Smooth muscle cell (in vitro differentiated cells): ENCODE data around the gene CEND1. TPM values are rescaled to one million over a fixed set of nuclear protein-coding genes. Genes with fewer than 3 reads are reported as not detected.
A peak's percentile ranks its signal among the peaks of the same experiment; 100 is the strongest.

Source experiments
- DNase-seq: peaks from one replicate; lab custom pipeline; 2025; ENCODE audit not compliant: unreplicated experiment; lab: John Stamatoyannopoulos, UW
- H2AFZ ChIP-seq: fragments of 200-600 bp; sonication (generic); 2 replicates; pipeline ENCODE4 v1.6.0; 2016; ENCODE audit warnings: antibody characterized with exemption, low read depth, mild to moderate bottlenecking
- H3F3A ChIP-seq: fragments of 200-600 bp; sonication (generic); 2 replicates; pipeline ENCODE4 v1.6.0; 2017; ENCODE audit warnings: antibody characterized with exemption, low read depth
- H3K27ac ChIP-seq: fragments of 200-600 bp; sonication (generic); 2 replicates; pipeline ENCODE4 v1.5.1; 2016; ENCODE audit warnings: low read depth, mild to moderate bottlenecking
- H3K27me3 ChIP-seq: fragments of 200-600 bp; sonication (generic); 2 replicates; pipeline ENCODE4 v1.6.1; 2016; ENCODE audit warnings: low read depth, mild to moderate bottlenecking
- H3K36me3 ChIP-seq: fragments of 200-600 bp; sonication (generic); 2 replicates; pipeline ENCODE4 v1.5.1; 2016; ENCODE audit warnings: low read depth
- H3K4me1 ChIP-seq: fragments of 200-600 bp; sonication (generic); 2 replicates; pipeline ENCODE4 v1.5.1; 2016; ENCODE audit warnings: low read depth
- H3K4me2 ChIP-seq: fragments of 200-600 bp; sonication (generic); 2 replicates; pipeline ENCODE4 v1.6.0; 2016; ENCODE audit warnings: mild to moderate bottlenecking
- H3K4me3 ChIP-seq: fragments of 200-600 bp; sonication (generic); 2 replicates; pipeline ENCODE4 v1.5.1; 2016; ENCODE audit warnings: mild to moderate bottlenecking
- H3K79me2 ChIP-seq: fragments of 200-600 bp; sonication (generic); 2 replicates; pipeline ENCODE4 v1.6.0; 2016; ENCODE audit warnings: low read depth, mild to moderate bottlenecking
- H3K9ac ChIP-seq: fragments of 200-600 bp; sonication (generic); 2 replicates; pipeline ENCODE4 v1.6.0; 2016; ENCODE audit warnings: low read depth
- H3K9me3 ChIP-seq: fragments of 200-600 bp; sonication (generic); replicated peaks from 2 replicates; pipeline ENCODE4 v1.5.1; 2016; ENCODE audit warnings: low read depth
- H4K20me1 ChIP-seq: fragments of 200-600 bp; sonication (generic); 2 replicates; pipeline ENCODE4 v1.6.0; 2016; ENCODE audit warnings: low read depth
- WGBS: methylation state at CpG from one replicate; pipeline ENCODE4 v1.1.7; 2016; ENCODE audit warnings: low lambda C conversion rate; 5-methylcytosine and 5-hydroxymethylcytosine counted together
- polyA plus RNA-seq: library from polyadenylated mRNA; unstranded; fragments of >200 nt; fragmentation: Nextera tagmentation; extraction: Ambion mirVana; gene quantifications from 2 replicates; pipeline ENCODE4 v1.2.1, GENCODE V29; 2016
- total RNA-seq: library from RNA; depleted of rRNA; stranded (reverse); fragments of >200 nt; gene quantifications from 2 replicates; pipeline ENCODE4 v1.2.3, GENCODE V29; 2014
- TF ChIP-seq, protein P1 (sequence below): fragments of 200-600 bp; sonication (generic); IDR thresholded peaks from 2 replicates; pipeline ENCODE4 v1.5.1; 2017; ENCODE audit warnings: borderline replicate concordance, mild to moderate bottlenecking, antibody characterized with exemption; ENCODE audit not compliant: insufficient read depth, poor library complexity, severe bottlenecking

Gene CEND1
- total and polyA plus RNA-seq, 2 experiments from 2014 or later: 0.13 TPM; not detected in 1

DNA sequence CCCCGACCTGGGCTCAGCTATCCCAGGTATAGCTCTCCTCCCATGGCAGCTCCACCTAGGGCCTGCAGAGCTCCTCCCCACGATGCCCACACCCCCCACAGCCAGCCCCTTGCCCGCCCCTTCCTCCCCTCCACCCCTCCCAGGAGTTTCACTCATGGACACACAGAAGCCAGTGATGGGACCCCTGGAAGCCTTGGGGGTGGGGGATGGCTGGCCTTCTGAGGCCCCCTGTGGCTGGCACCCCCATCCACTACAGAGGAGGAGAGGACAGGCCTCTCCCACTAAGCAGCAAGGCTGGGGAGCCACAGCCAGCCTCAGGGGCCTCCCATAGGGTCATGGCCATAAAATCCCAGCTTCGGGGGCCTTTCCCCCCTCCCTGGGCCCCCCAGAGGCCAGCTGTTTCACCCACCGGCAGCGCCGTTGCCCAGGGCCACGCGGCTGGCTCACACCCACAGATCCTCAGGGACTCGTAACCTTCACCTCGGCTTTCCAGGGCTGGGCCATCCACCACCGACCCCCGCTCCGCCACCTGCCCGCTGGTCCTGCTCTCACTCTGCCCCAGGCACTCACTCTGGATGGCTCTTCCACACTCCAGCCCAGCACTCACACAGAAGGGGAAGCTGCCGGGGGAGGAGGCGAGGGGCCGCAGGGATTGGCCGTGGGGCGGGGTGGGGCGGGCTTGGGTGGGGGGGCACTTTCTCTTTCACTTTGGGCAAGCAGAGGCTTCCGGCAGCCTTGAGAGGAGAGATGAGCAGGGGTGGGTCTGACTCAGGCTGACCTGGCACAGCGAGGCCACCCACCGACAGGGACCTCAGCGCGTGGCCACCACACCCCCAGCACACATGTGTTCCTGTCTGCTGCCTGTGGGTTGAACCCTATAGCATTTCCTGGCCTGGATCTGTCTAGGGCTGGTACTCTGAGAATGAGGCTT, 6.0 kb upstream of the CEND1 start:
- Histone ChIP-seq H3K27me3 (no peaks in the 10 kb centered on the region), H3K9ac (peak overlapping the region; percentile 84), H3K36me3 (no peaks in the 10 kb centered on the region), H3K4me2 (peak overlapping the region; percentile 98), H3K79me2 (no peaks in the 10 kb centered on the region), H3K27ac (peak overlapping the region; percentile 83), H2AFZ (no peak overlapping the region), H3K4me1 (peaks cover 16% of the 10 kb centered on the region), H3K4me3 (peak overlapping the region; percentile 70), H3F3A (peaks cover 9% of the 10 kb centered on the region), H3K9me3 (no peaks in the 10 kb centered on the region), H4K20me1 (peaks cover 18% of the 10 kb centered on the region)
- DNase-seq: peak; percentile 72
- WGBS: 43% methylated on average over 26 of the region's 26 CpGs
- TF ChIP-seq, protein P1, sequence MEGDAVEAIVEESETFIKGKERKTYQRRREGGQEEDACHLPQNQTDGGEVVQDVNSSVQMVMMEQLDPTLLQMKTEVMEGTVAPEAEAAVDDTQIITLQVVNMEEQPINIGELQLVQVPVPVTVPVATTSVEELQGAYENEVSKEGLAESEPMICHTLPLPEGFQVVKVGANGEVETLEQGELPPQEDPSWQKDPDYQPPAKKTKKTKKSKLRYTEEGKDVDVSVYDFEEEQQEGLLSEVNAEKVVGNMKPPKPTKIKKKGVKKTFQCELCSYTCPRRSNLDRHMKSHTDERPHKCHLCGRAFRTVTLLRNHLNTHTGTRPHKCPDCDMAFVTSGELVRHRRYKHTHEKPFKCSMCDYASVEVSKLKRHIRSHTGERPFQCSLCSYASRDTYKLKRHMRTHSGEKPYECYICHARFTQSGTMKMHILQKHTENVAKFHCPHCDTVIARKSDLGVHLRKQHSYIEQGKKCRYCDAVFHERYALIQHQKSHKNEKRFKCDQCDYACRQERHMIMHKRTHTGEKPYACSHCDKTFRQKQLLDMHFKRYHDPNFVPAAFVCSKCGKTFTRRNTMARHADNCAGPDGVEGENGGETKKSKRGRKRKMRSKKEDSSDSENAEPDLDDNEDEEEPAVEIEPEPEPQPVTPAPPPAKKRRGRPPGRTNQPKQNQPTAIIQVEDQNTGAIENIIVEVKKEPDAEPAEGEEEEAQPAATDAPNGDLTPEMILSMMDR: no peak

DNA sequence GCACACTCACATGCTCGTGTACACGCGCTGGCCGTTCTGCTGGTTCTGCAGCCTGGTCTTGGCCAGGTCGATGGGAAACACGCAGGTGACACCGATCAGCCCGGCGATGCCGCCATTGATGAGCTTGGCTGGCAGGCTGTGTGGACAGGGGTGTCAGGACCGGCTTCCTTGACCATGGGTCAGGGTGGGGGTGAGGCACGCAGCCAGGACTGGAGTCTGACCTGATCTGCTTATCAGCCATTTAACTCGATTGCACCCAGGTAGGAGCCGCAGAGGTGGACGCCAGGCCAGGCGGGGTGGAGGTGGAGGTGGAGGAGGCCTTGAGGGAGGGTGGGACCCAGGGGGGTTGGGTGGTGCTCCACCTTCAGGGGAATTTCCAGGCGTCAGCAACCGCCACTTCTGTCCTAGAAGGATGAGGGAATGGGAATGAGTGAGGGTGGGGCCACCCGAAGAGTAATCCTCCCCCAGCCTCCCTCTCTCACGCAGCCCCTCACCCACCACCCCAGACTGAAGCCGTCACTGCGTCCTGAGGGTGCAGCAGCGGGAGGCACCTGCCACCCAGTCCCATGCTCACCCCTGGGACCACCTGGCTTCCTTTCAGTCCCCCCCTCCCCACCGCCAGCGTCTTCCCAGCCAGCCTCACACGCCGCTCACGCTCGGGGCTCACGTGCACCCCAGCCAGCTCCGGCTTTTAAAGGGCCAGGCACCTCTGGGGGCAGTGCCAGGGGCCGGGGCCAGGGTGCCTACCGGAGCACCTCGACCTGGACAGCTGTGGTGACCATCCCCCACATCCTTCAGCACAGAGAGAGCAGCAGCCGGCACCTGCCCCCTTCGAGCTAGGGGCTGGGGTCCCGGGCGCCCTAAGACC, 5.1 kb upstream of the CEND1 start:
- WGBS: 95% methylated on average over 27 of the region's 38 CpGs
- H2AFZ ChIP-seq: no peak overlapping the region
- H3K9ac ChIP-seq: no peak overlapping the region
- TF ChIP-seq, protein P1: no peak
- H3K4me2 ChIP-seq: no peak overlapping the region
- H3K36me3 ChIP-seq: no peaks in the 10 kb centered on the region
- no peak overlapping the region for H3K4me3 ChIP-seq
- peaks cover 18% of the 10 kb centered on the region for H4K20me1 ChIP-seq
- no peak overlapping the region for H3K27ac ChIP-seq
- H3K4me1 ChIP-seq: peaks cover 16% of the 10 kb centered on the region
- H3K27me3 ChIP-seq: no peaks in the 10 kb centered on the region
- H3F3A ChIP-seq: peaks cover 9% of the 10 kb centered on the region
- no peaks in the 10 kb centered on the region for H3K9me3 ChIP-seq
- H3K79me2 ChIP-seq: no peaks in the 10 kb centered on the region
- DNase-seq: no peak

DNA sequence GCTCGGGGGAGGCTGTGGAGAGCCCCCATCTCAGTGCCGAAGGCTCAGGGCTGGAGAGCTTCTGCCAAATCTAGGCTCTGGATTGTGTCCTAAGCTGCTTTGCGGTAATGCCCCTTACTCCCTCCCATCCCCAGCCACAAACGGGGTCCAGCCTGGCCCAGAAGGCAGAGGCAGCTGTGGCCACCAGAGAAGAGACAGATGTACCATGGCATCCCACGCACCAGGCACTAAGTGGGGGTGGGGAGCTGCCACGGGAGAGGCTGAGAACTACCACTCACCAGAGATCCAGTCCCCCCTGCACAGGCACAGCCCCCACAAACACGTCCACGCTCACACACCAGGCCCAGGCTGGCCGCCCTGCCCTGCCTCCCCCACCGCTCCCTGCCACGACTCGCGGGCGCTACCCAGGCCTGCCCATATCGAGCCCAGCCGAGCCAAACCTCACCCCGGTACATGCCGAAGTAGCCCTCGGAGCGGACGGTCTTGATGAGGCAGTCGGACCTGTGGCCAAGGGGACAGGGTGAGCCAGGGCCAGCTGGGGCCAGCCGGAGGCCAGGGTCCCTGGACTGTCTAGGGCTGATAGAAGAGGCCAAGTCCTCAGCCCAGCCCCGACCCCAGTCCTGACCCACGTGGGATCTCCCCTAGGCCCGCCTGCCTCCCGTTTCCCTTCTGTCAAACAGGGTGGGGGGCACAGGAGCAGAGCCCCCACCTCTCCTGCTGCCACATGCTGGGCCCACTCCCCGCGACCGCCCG, 4.3 kb upstream of the CEND1 start:
- no peaks in the 10 kb centered on the region for H3K9me3 ChIP-seq
- H3K36me3 ChIP-seq: no peaks in the 10 kb centered on the region
- no peak overlapping the region for H3K4me2 ChIP-seq
- no peaks in the 10 kb centered on the region for H3K79me2 ChIP-seq
- peaks cover 21% of the 10 kb centered on the region for H4K20me1 ChIP-seq
- H3K27me3 ChIP-seq: no peaks in the 10 kb centered on the region
- H3K4me1 ChIP-seq: peaks cover 16% of the 10 kb centered on the region
- no peak for DNase-seq
- H3F3A ChIP-seq: peaks cover 9% of the 10 kb centered on the region
- TF ChIP-seq, protein P1: no peak
- 95% methylated on average over 23 of the region's 31 CpGs for WGBS
- H3K4me3 ChIP-seq: no peak overlapping the region
- no peak overlapping the region for H2AFZ ChIP-seq
- H3K9ac ChIP-seq: no peak overlapping the region
- H3K27ac ChIP-seq: no peak overlapping the region
